ENCODE results near the gene MYH7.
"Not testable (repeated sequence)": the region's sequence is repeated elsewhere in the genome, so short reads cannot be mapped to it uniquely, and the experiment has no call there.

Gene MYH7

GRCh38 chr14:23435543-23436326, at the start of gene MYH7:
Gene MYH7, minus strand, starts transcription at chr14:23435660. Its CDS starts 1,928 bp downstream, at chr14:23433732.
- DNase-seq, result no peak

DNA sequence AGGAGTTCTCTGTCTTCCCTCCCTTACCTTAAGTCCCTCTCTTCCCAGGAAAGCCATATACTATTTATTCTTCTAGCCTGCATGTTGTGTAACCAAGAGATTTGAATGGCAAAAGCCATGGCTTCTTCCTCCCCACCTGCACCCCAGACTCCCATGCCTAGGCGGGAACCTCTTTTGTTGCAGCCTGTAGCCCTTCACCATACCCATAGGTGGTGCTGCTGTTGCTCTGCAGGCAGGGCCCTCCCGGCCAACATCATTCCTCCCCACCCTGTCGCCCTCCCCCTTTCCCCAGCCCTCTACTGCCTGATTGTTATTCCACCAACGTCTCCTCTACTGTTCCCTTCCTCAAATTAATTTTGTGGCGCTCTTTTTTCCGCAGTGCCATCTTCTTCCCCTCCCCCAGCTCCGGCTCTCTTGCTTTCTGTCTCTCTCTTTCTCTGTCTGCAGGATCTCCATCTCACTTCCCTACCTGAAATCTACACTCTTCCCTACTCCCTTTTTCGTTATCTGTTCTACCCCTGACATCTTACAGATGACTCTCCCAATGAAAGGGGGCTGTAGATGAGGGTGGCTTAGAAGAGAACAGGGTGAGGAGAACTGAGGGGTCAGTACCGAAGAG, 47.9 kb upstream of the MYH7 start:
- peak in 1 of 2 experiments; percentile 25 for DNase-seq

GRCh38 chr14:23482823-23483148, 47.3 kb upstream of the MYH7 start:
- DNase-seq, result no peak

GRCh38 chr14:23481979-23482822, 46.7 kb upstream of the MYH7 start:
- no peak for DNase-seq

DNA sequence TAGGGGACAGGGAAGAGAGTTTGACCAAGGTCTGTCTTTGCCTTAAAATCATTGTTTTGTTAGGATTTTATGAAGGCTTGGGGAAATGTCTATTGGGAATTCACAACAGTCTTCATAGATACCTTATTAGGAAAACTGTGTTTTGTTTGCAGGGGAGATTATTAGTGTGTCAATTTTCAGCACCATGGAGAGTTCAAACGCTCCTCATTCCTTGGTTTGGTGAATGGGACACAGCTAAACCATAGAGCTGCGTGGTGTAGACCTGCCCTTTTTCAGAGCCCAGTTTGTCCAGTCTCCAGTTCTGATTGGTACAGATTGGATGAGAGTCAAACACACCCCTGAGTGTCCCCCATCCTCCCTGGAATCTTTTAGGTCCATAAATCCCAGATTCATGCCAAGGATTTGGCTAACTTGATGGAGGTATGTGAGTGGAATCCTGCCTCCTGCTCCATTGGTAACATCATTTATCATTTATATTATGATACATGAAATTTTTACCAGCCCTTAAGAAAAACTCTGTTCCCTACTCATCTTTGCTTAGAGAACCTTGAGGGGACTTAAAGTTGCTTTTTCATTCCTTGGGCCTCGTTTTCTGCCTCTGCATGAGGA, 46.0 kb upstream of the MYH7 start:
- no peak for DNase-seq

DNA sequence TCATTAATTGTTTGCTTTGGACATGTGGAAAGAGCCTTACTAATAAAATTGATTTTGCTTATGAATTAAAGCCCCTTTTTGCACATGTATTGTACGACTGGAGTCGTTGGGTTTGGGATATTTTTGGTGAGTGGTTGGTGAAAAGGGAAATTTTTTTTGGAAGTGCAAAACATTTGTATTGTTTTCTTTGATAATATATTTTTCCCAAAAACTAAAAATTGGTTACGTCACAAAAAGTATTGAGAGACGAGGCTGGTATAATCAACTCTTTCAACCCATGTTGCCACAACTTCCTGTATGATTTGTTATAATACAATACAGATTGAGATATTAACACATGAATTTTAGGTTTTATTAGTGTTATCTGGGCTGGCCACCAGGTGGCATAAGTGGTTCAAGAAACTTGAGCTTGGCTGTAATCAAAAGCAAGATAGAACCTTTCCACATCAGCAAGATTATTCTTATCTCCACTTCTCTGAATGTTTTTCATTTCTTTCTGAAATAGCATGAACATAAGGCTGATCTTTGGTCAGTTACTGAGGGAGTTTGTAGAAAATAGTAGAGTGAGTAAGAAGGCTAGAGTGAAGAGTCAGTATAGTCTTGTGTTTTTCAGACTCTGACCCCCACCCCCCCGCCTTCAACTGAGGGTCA, 42.8 kb upstream of the MYH7 start:
- DNase-seq, result peak; percentile 57 to 65

DNA sequence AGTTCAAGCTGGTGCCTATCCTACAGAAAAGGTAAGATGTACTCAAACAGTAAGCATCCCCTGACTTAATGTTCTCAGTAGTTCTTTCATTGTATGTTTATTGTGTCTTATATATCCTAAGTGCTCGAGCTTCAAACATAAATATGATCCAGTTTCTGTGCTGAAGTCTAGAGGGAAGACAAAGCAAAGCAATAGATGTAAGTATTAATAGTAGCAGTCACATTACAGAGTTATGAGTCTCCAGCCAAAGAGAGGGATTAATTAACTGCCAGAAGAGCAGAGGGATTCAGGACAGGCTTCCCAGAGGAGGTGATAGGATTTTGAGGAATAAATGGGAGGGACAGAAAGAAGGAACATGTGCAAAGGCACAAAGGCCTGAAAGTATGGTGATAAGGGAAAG, 35.5 kb upstream of the MYH7 start:
- DNase-seq, result no peak

- no peak for DNase-seq
Measured at GRCh38 chr14:23469906-23470403, 34.5 kb upstream of the MYH7 start.

DNA sequence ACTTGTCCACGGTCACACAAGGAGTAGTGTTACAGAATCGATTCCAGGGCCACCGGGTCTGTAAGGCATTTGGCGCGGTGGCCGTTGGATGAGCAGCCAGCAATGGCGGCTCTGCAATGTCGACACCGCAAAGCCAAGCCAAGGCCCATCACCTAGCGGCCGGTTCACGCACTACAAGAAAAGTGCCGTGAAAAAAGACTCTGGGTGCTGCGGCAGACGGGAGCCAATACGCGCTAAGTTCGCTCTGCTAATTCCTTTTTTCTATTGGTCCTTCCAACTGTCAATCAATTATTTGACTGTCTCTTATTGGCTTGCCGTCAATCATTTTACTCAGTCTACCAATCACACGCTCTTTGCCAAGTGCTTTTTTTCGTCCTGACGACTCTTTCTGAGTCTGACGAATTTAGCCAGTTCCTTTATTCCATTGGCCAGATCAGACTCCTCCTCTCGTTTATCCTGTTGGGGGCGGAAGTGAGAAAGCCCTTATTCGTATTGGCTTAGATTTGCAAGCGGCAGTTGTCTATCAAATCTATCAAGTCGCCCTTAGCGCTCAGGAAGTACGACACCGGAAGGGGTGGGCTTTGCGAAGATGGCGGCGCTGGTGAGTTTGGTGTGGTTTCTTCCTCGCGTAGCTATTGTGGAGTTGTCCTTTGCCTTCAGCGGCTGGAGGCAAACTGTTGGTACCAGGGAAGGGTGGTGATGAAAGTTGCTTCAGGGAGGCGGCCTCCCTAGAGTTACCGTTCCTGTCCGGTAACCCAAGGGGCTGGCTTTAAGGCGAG, 33.9 kb upstream of the MYH7 start, which contains the start of gene NGDN:
Gene NGDN (plus strand): TSS at position 577 of the 779 bp plus-strand sequence. CDS start 13 bp downstream, at position 590.
- DNase-seq, result peak; percentile 96 to 97

DNA sequence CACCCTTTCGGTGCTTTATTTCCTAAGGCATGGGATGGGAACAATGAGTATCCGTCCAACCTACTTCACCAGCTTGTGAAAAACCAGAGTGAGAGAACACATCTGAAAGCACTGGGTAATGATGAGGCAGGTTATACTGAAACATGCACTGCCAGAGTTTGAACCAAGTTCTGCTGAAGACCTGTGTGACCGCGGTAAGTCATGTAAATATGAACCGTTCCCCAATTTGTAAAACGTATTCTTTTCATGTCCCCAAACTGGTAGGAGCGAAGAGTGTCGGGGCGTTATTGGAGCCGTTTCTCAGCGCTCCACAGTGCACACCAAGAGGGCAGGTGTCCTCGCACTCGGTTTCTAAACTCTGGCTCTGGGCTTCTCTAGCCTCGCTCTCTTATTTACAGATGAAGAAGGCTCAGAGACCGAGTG, 33.3 kb upstream of the MYH7 start:
- no peak for DNase-seq

GRCh38 chr14:23465261-23465660, 29.8 kb upstream of the MYH7 start:
- DNase-seq, result no peak

DNA sequence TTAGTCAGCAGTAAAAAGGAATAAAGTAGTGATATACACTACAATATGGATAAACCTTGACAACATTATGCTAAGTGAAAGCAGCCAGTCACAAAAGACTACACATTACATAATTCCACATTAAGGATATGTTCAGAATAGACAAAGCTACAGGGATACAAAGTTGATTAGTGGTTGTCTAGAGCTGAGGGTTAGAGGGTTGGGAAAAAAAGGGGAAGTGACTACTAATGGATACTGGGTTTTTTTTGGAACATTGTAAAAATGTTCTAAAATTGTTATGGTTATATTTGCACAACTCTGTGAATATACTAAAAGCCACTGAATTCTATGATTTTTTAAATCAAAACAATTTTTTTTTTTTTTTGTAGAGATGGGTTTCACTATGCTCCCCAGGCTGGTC, 29.2 kb upstream of the MYH7 start:
- no peak for DNase-seq

DNA sequence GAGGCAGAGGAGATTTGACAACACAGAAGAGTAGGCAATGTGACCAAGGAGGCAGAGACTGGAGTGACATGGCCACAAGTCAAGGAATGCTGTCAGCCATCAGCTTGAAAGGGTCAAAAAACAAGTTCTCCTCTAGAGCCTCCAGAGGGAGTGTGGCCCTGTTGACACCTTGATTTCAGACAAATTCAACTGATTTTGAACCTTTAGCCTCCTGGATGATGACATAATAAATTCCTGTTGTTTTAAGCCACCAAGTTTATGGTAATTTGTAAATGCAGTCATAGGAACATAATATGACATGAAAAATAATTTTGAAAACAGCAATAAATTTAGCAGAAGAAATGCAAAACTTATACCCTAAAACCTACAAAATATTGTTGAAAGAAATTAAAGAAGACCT, 25.5 kb upstream of the MYH7 start:
- DNase-seq, result no peak

DNA sequence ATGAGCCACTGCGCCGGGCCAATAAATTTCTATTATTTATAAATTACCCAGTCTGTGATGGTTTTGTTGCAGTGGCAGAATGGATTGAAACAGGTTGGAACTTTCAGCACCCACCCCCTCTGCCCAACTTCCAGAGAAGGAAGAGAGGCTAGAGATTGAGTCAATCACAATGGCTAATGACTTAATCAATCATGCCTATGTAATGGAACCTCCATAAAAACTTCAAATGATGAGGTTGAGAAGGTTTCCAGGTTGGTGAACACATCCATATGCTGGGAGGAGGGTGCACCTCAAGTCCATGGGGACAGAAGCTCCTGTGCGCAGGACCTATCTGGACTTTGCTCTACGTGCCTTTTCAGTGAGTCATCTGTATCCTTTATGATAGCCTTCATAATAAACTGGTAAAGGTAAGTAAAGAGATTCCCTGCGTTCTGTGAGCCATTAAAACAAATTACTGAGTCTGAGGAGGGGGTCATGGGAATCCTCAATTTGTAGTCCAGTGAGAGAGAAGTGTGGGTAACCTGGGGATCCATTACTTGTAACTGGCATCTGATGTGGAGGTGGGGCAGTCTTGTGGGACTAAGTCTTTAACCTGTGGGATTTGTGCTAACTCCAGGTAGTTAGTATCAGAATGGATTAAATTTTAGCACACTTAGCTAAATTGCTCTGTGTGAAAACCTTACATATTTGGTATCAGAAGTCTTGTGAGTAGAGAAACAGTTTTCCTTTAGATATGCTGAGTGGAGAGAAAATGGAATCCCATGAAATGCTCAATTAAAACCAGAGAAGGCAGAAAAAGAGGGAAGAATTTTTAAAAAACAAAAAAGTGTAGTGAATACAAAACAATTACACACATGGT, 22.4 kb upstream of the MYH7 start:
- no peak for DNase-seq

DNA sequence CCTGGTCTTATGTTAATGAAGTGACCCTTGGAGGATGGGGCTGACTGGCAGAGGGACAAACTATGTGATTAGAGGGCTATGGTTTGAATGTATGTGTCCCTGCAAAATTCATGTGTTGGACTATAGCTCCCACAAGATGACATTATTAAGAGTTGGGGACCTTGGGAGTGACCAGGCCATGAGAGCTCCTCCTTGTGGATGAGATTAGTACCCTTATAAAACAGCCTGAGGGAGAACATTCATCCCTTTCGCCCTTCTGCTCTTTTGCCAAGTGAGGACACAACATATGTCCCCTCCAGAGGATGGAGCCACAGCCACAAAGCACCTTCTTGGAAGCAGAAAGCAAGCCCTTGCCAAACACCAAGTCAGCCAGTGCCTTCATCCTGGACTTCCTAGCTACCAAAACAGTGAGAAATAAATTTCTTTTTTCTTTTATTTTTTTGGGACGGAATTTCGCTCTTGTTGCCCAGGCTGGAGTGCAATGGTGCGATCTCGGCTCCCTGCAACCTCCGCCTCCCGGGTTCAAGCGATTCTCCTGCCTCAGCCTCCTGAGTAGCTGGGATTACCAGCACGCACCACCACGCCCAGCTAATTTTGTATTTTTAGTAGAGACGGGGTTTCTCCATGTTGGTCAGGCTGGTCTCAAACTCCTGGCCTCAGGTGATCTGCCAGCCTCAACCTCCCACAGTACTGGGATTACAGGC, 21.6 kb upstream of the MYH7 start:
- DNase-seq, result not testable (repeated sequence)

DNA sequence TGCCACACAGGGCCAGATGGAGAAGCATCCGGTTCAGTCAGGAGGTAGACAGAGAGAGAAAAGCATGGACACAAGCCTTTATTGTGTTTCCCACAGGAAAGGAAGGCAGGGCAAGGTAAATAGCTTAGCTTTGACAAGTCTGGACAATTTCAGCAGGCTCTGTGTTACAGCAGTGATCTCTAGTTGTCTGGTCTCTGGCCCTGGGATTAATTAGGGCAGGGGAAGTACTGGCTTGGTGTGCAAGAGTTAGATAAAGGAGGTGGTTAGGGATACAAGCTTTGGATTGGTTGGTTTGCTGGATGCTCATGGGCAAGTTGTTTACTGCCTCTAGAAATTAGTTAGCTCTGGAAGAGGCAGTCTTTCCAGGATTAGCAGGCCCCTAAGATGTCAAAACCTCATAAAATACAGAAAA, 19.0 kb upstream of the MYH7 start:
- DNase-seq, result no peak

DNA sequence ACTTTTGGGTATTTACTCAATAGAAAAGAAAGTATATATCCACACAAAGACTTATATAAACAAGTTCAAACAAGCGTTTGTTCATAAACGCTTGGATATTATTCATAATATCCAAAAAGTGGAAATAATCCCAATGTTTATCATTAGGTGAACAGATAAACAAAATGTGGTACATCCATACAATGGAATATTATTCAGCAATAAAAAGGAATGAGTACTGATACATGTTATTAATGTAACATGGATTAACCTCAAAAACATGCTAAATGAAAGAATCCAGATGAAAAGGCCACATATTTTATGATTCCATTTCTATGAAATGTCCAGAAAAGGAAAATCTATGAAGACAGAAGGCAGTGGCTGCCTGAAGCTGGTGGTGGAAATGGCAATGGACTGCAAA, 16.8 kb upstream of the MYH7 start:
- no peak for DNase-seq

DNA sequence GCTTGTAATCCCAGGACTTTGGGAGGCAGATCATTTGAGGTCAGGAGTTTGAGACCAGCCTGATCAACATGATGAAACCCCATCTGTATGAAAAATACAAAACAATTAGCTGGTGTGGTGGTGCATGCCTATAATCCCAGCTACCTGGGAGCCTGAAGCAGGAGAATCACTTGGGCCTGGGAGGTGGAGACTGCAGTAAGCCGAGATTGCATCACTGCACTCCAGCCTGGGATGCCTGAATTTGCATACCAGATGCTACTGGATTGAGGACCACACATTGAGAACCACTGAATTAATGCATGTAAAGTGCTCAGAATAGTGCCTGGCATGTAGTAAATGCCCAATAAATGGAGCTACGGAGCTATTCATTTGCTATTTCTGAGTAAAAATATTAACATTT, 14.9 kb upstream of the MYH7 start:
- DNase-seq, result no peak

- DNase-seq, result no peak
Measured at GRCh38 chr14:23449314-23449713, 13.9 kb upstream of the MYH7 start.

All from activated T-cell treated with anti-CD3 and anti-CD28 coated beads, Interleukin-2, amount 50 U/mL, for 48 hours (primary cell).